ENCODE measurements around the gene GALNT2. TPM values are rescaled to one million over a fixed set of nuclear protein-coding genes. Genes with fewer than 3 reads are reported as not detected.

Gene GALNT2
- polyA plus RNA-seq, 1 of the 3 experiments (the other 2 are of a cell fraction): 118 TPM

DNA sequence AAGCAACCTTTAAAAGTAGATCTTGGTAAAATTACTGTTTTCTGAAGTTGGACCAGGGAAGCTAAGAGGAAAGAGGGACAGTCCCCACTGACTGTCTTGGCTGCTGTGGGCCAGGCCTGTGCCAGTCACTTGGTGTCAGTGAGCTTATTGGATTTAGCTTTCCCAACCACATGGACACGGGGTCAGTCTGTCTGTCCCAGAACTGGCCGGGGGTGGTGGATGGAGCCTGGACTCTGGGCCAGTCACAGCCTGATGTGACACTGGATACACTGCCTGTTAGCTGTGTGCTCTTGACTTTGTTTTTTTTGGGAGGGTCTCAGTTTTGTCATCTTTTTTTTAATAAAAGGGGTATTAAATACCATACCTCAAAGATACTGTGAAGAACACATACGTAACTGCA is 96.7 kb downstream of the GALNT2 start (continued):
- TF ChIP-seq, protein P1, sequence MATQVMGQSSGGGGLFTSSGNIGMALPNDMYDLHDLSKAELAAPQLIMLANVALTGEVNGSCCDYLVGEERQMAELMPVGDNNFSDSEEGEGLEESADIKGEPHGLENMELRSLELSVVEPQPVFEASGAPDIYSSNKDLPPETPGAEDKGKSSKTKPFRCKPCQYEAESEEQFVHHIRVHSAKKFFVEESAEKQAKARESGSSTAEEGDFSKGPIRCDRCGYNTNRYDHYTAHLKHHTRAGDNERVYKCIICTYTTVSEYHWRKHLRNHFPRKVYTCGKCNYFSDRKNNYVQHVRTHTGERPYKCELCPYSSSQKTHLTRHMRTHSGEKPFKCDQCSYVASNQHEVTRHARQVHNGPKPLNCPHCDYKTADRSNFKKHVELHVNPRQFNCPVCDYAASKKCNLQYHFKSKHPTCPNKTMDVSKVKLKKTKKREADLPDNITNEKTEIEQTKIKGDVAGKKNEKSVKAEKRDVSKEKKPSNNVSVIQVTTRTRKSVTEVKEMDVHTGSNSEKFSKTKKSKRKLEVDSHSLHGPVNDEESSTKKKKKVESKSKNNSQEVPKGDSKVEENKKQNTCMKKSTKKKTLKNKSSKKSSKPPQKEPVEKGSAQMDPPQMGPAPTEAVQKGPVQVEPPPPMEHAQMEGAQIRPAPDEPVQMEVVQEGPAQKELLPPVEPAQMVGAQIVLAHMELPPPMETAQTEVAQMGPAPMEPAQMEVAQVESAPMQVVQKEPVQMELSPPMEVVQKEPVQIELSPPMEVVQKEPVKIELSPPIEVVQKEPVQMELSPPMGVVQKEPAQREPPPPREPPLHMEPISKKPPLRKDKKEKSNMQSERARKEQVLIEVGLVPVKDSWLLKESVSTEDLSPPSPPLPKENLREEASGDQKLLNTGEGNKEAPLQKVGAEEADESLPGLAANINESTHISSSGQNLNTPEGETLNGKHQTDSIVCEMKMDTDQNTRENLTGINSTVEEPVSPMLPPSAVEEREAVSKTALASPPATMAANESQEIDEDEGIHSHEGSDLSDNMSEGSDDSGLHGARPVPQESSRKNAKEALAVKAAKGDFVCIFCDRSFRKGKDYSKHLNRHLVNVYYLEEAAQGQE (IDR thresholded peaks at IDR 0.05; ENCODE audit: low read depth, low read length): no peak
- TF ChIP-seq JUND (IDR thresholded peaks at IDR 0.05): no peak

DNA sequence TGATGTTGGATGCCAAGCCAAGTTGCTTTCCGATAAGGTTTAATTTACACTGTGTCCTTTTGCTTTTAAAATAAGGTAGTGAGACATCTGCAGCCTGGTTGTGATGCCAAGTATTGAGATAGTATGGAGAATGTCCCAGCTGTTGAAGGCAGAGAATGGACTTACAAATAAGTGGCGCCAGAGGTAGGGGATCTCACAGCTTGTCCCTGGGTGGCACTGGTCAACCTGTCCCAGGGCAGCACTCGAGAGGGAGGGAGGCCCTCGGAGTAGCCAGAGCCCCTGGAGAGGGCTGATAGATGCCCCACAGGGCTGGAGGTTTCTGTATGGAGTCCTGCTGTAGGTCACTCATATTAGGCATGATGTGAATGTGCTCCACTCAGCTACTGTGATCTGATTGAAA is 98.5 kb downstream of the GALNT2 start:
- Histone ChIP-seq H3K9ac (no peak overlapping the region), H3K36me3 (replicated peaks in 1 of 2; ENCODE audit: control insufficient read depth in 1 of 2, insufficient read depth in 2 of 2, low read length in 1 of 2) (peaks cover 0 to 3% of the 10 kb centered on the region in 2 experiments), H2AFZ (ENCODE audit: low read depth) (no peak overlapping the region), H3F3A (replicated peaks; ENCODE audit: insufficient read depth) (no peaks in the 10 kb centered on the region), H3K4me3 (ENCODE audit: low read depth in 2 of 2, low read length in 1 of 2) (no peak overlapping the region), H3K79me2 (ENCODE audit: insufficient read depth) (peaks cover 77% of the 10 kb centered on the region; the same call in 1 of the 2 replicates), H3K27me3 (ENCODE audit: insufficient read depth) (no peaks in the 10 kb centered on the region), H3K27ac (ENCODE audit: low read depth in 2 of 2, low read length in 1 of 2) (no peak overlapping the region), H3K4me2 (no peak overlapping the region), H3K9me3 (no peaks in the 10 kb centered on the region), H3K4me1 (ENCODE audit: control insufficient read depth in 1 of 2, insufficient read depth in 2 of 2, low read depth in 1 of 2, low read length in 1 of 2) (no peaks in the 10 kb centered on the region; a peak in 1 of 4 replicates), H3K9me2 (no peaks in the 10 kb centered on the region), H4K20me1 (ENCODE audit: insufficient read depth) (peaks cover 54% of the 10 kb centered on the region)
- ChIA-PET CTCF (interaction anchor here (1.2 to 1.6 kb wide), 2 partner anchors 19 to 504 kb away, joined by 3 to 5 read pairs; no protein-coding TSS in a partner anchor), POLR2A (no interaction called here)
- no peak for DNase-seq
- TF ChIP-seq, protein P1 (IDR thresholded peaks at IDR 0.05; ENCODE audit: low read depth, low read length): no peak
- WGBS (ENCODE audit: low lambda C conversion rate): 70% methylated on average over 3 of the region's 4 CpGs

DNA sequence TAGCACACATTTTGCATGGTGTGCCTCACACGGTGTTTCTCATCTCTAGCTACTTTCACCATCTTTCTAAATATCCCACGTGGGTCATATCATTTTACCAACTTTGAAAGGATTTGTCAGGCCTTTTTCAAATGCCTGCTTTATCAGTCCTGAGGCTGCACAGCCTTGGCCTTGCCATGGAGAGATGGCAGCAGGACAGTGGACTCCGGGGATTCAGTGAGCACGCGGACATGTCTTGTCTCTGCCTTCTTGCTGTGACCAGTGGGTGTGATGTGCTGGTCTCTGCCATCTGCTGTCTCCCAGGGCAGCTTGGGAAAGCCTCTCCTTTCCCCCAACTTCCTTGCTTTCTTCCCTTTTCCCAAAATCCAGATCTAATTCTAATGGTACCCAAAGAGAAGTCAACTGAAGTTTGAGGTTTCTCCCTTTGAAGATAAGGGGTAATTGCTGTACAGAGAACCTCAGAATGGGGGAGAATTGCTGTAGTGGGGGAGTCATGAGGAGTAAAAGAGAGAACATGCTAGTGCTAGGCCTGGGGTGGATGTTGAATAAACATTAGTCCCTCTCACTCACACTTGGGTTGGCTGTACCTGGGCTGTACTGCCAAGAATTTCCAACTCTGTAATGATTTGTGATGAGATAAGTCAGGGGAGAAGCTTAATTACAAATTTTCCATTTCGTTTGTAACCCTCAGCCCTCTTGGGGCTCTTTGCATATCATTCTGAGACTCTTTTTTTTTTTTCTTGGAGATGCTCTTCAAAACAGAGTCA is 99.5 kb downstream of the GALNT2 start:
- Histone ChIP-seq H3K36me3 (replicated peaks in 1 of 2; ENCODE audit: control insufficient read depth in 1 of 2, insufficient read depth in 2 of 2, low read length in 1 of 2) (peaks cover 0 to 3% of the 10 kb centered on the region in 2 experiments), H3K4me1 (ENCODE audit: control insufficient read depth in 1 of 2, insufficient read depth in 2 of 2, low read depth in 1 of 2, low read length in 1 of 2) (peaks cover 2 to 6% of the 10 kb centered on the region in 2 experiments; a peak in 3 of 4 replicates), H3K27ac (ENCODE audit: low read depth in 2 of 2, low read length in 1 of 2) (no peak overlapping the region), H3K9ac (no peak overlapping the region), H3K4me2 (no peak overlapping the region), H4K20me1 (ENCODE audit: insufficient read depth) (peaks cover 51% of the 10 kb centered on the region), H3K9me2 (no peaks in the 10 kb centered on the region), H3K9me3 (no peaks in the 10 kb centered on the region), H3K4me3 (ENCODE audit: low read depth in 2 of 2, low read length in 1 of 2) (no peak overlapping the region), H3F3A (replicated peaks; ENCODE audit: insufficient read depth) (peaks cover 3% of the 10 kb centered on the region), H2AFZ (ENCODE audit: low read depth) (no peak overlapping the region), H3K27me3 (ENCODE audit: insufficient read depth) (no peaks in the 10 kb centered on the region), H3K79me2 (ENCODE audit: insufficient read depth) (peaks cover 71% of the 10 kb centered on the region)
- no peak for DNase-seq
- TF ChIP-seq FOXJ3 (CRISPR knock-in tag; IDR thresholded peaks at IDR 0.05): no peak
- no peak for TF ChIP-seq MXI1 (IDR thresholded peaks at IDR 0.05; ENCODE audit: low read depth, low read length)
- TF ChIP-seq POLR2AphosphoS5 (IDR thresholded peaks at IDR 0.05; ENCODE audit: low read depth, low read length): no peak
- no peak for TF ChIP-seq RCOR1 (IDR thresholded peaks at IDR 0.05; ENCODE audit: low read length)
- no peak for TF ChIP-seq ELF1 (IDR thresholded peaks at IDR 0.05)
- TF ChIP-seq YY1 (IDR thresholded peaks at IDR 0.05; ENCODE audit: low read depth): no peak
- no peak for TF ChIP-seq FOXM1 (IDR thresholded peaks at IDR 0.05; ENCODE audit: low read depth)
- no peak for TF ChIP-seq EZH2phosphoT487 (IDR thresholded peaks at IDR 0.05; ENCODE audit: borderline replicate concordance, low read depth)
- no peak for TF ChIP-seq JUND (IDR thresholded peaks at IDR 0.05)
- TF ChIP-seq SMC3 (IDR thresholded peaks at IDR 0.05; ENCODE audit: low read depth, low read length): no peak
- no peak for TF ChIP-seq GATA2 (CRISPR knock-in tag; IDR thresholded peaks at IDR 0.05)
- TF ChIP-seq, protein P2, sequence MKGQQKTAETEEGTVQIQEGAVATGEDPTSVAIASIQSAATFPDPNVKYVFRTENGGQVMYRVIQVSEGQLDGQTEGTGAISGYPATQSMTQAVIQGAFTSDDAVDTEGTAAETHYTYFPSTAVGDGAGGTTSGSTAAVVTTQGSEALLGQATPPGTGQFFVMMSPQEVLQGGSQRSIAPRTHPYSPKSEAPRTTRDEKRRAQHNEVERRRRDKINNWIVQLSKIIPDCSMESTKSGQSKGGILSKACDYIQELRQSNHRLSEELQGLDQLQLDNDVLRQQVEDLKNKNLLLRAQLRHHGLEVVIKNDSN (IDR thresholded peaks at IDR 0.05; ENCODE audit: borderline replicate concordance, low read depth): no peak
- TF ChIP-seq NRF1 (IDR thresholded peaks at IDR 0.05; ENCODE audit: low read depth, low read length): no peak
- TF ChIP-seq NFIC (IDR thresholded peaks at IDR 0.05; ENCODE audit: borderline replicate concordance): no peak
- TF ChIP-seq TAF1 (IDR thresholded peaks at IDR 0.05; ENCODE audit: borderline replicate concordance, low read depth, low read length): no peak
- TF ChIP-seq RXRA (IDR thresholded peaks at IDR 0.05; ENCODE audit: borderline replicate concordance, low read depth): no peak
- ChIA-PET CTCF (interaction anchor here (0.7 to 1.8 kb wide), 20 partner anchors 8 to 543 kb away, joined by 3 to 7 read pairs (median 3); no protein-coding TSS in a partner anchor), POLR2A (no interaction called here)
- WGBS (ENCODE audit: low lambda C conversion rate): 90% methylated on average over 6 of the region's 6 CpGs
